Measurements from ENCODE around the gene TLX2.

GRCh38 chr2:74551530-74551929 lies 37.3 kb downstream of the TLX2 start:
- TF ChIP-seq CTCF (IDR thresholded peaks at IDR 0.05; ENCODE audit: low read length) (no peak), EZH2 (IDR thresholded peaks at IDR 0.05; ENCODE audit: borderline replicate concordance, low read length) (no peak)
